ENCODE data around the gene CARM1.

CARM1 gene

DNA sequence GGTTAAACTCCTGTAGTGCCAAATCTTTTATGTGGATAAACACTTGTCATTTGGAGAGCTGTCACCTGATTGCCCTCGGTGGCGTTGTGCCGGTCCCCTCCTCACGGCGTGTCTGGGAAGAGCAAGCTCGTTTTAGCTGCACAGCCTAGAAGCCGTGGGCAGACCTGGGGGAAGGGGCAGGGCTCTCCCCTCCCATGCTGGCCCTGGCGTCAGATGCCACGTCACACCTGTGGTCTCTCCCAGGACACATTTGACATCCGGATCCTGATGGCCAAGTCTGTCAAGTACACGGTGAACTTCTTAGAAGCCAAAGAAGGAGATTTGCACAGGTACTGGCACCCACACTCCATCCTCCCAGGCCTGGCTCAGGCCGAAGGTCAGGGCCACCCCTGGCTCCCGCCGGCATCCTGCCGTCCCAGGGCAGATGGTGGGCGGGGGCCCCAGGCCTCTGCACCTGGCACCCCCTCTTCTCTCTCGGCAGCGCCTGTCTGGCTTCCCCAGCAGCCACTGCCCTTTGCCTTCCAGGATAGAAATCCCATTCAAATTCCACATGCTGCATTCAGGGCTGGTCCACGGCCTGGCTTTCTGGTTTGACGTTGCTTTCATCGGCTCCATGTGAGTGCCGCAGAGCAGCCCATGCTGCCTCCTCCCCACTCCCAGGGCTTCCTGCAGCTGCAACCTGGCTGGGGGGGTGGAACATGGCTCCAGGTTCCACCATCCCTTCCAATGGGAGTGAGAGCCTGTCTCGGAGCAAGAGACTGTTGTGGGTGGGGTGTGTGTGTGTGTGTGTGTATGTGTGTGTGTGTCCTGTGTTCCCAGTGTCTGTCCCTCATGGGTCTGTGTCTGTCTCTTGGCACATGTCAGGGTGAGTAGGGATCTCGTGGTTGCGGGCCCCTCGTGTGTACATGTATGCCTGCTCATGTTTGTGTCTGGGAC, 48.3 kb downstream of the CARM1 start:
- no peak for TF ChIP-seq POLR2A (IDR thresholded peaks at IDR 0.05; ENCODE audit: low read depth, low read length)
- DNase-seq (ENCODE audit: insufficient read length, low spot score): no peak
- no peak for FAIRE-seq

DNA sequence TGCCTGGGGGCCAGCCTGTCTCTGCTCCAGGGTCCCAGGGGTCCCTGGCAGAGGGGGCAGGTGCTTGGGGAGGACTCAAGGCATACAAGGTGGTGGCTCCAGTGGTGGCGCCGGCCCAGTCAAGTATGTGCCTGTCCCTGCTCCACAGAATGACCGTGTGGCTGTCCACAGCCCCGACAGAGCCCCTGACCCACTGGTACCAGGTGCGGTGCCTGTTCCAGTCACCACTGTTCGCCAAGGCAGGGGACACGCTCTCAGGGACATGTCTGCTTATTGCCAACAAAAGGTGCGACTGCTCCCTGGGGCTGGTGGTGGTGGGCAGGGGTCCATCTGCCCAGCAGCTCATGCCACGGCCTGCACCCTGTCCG, 48.9 kb downstream of the CARM1 start:
- no peak for TF ChIP-seq POLR2A (IDR thresholded peaks at IDR 0.05; ENCODE audit: low read depth, low read length)
- no peak for FAIRE-seq
- DNase-seq (ENCODE audit: insufficient read length, low spot score): no peak

GRCh38 chr19:10920781-10921180, 49.4 kb downstream of the CARM1 start:
- no peak for FAIRE-seq
- no peak for DNase-seq (ENCODE audit: insufficient read length, low spot score)
- TF ChIP-seq POLR2A (IDR thresholded peaks at IDR 0.05; ENCODE audit: low read depth, low read length): no peak

GRCh38 chr19:10921199-10921909, 50.0 kb downstream of the CARM1 start:
- no peak for TF ChIP-seq POLR2A (IDR thresholded peaks at IDR 0.05; ENCODE audit: low read depth, low read length)
- no peak for FAIRE-seq
- no peak for DNase-seq (ENCODE audit: insufficient read length, low spot score)

DNA sequence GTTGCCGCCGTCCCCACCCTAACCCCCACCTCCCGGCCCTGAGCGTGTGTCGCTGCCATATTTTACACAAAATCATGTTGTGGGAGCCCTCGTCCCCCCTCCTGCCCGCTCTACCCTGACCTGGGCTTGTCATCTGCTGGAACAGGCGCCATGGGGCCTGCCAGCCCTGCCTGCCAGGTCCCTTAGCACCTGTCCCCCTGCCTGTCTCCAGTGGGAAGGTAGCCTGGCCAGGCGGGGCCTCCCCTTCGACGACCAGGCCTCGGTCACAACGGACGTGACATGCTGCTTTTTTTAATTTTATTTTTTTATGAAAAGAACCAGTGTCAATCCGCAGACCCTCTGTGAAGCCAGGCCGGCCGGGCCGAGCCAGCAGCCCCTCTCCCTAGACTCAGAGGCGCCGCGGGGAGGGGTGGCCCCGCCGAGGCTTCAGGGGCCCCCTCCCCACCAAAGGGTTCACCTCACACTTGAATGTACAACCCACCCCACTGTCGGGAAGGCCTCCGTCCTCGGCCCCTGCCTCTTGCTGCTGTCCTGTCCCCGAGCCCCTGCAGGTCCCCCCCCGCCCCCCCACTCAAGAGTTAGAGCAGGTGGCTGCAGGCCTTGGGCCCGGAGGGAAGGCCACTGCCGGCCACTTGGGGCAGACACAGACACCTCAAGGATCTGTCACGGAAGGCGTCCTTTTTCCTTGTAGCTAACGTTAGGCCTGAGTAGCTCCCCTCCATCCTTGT, 50.7 kb downstream of the CARM1 start:
- DNase-seq (ENCODE audit: insufficient read length, low spot score) (no peak), FAIRE-seq (no peak)
- TF ChIP-seq POLR2A (IDR thresholded peaks at IDR 0.05; ENCODE audit: low read depth, low read length): no peak

DNA sequence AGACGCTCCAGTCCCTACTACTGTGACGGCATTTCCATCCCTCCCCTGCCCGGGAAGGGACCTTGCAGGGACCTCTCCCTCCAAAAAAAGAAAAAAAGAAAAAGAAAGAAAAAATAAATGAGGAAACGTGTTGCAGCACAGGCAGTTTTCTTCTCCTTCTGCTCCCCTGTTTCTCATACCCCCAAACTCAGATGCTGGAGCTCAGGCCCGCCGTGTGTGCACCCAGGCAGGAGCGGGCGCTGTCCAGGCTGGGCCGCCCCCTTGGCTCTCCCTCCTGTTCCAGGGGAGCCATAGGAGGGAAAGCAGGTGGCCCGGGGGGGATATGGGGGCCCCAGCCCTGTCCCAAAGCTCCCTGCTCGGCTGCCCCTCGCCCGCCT, 51.3 kb downstream of the CARM1 start:
- no peak for FAIRE-seq
- DNase-seq (ENCODE audit: insufficient read length, low spot score): no peak
- TF ChIP-seq POLR2A (IDR thresholded peaks at IDR 0.05; ENCODE audit: low read depth, low read length): no peak

DNA sequence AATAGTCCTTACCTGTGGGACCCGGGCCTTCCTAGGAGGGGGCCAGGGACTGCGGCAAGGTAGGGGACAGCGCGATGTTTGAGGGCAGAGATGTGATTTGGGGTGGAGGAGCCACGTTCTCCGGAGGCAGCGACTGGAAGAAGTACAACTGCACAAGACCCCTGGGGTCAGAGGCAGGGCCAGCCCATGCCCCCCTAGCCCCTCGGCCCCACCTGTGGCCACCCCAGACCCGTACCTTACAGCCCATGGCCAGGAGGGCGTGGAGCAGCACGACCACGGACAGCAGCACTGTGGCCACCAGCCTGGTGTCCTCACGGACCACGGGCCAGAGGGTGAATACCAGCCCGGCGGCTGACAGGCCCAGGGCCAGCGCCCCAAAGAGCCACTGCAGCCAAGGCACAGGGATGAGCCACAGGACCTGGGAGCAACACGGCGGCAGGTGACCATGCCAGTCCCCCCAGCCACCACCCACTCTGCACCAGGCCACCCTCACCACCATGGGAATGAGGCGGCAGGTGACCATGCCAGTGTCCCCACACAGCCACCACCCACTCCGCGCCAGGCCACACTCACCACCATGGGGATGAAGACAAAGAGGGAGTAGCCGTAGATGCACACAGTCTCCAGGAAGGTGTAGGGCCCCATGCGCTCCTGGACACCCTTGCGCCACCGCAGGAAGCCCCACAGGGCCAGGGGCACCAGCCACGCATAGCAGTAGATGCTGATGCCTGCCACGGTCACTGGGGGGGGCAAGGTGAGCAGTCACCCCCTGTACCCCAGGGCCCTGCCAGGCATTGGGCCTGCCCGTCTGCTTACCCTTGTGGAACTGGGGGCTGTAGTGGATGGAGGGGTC, 52.1 kb downstream of the CARM1 start:
- FAIRE-seq (no peak), DNase-seq (ENCODE audit: insufficient read length, low spot score) (no peak)
- TF ChIP-seq POLR2A (IDR thresholded peaks at IDR 0.05; ENCODE audit: low read depth, low read length): no peak

GRCh38 chr19:10924597-10924996, 53.2 kb downstream of the CARM1 start:
- DNase-seq (ENCODE audit: insufficient read length, low spot score) (no peak), FAIRE-seq (no peak)
- no peak for TF ChIP-seq POLR2A (IDR thresholded peaks at IDR 0.05; ENCODE audit: low read depth, low read length)

DNA sequence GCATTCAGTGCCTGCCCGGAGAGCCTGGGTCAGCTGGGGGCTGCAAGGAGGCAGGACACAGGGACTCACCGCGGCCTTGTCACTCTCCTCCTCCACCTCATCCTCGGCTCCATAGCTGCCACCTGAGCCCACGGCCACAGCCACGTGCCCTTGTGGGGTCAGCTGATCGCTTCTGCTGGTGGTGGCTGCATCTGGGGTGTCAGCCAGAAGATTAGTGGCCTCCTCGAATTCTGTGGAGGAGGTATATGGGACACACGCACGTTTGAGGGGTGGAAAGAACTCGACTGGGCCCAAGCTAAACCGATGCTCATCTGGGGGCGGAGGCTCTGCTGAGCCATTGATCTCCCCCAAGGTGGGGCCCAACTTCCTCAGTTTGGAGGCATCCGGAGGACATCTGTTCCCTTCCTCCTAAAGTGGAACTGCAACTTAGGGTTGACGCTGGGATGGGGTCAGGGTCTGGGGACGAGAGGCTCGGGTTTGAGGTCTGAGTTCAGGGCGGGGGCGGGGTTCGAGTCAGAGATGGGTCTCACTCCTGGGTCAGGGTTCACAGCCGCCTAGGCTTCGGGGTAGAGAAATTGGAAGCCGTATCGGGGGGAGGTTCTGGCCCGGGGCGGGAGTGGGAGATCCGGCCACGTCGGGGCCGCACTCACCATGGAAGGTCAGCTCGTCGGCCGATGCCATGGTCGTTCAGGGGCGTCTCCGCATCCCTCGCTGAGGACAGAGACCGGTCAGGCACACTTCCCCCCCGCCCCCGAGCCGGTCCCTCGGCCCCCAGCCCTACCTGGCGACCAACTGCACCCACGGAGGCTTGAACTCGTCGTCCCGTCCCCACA, 56.6 kb downstream of the CARM1 start:
- DNase-seq (ENCODE audit: insufficient read length, low spot score): no peak
- no peak for FAIRE-seq
- no peak for TF ChIP-seq POLR2A (IDR thresholded peaks at IDR 0.05; ENCODE audit: low read depth, low read length)

GRCh38 chr19:10928563-10929401, 57.4 kb downstream of the CARM1 start, which contains the start of the genes TIMM29 and YIPF2:
TSS of gene TIMM29 (plus strand) at chr19:10928811. CDS start at chr19:10928823, 12 bp downstream.
TSS of gene YIPF2 (minus strand) at chr19:10928639. CDS start at chr19:10928410, 229 bp downstream.
- no peak for FAIRE-seq
- peak; percentile 50 for TF ChIP-seq POLR2A (IDR thresholded peaks at IDR 0.05; ENCODE audit: low read depth, low read length)

GRCh38 chr19:10929402-10929794, 58.0 kb downstream of the CARM1 start:
- no peak for DNase-seq (ENCODE audit: insufficient read length, low spot score)
- no peak for TF ChIP-seq POLR2A (IDR thresholded peaks at IDR 0.05; ENCODE audit: low read depth, low read length)
- FAIRE-seq: no peak

More at GRCh38 chr19:10928563-10929401, 57.4 kb downstream of the CARM1 start, which contains the start of the genes TIMM29 and YIPF2:
- peak; percentile 93 for DNase-seq (ENCODE audit: insufficient read length, low spot score)

Data from H54 (cell line).